Measurements from ENCODE around the gene SPINDOC.

SPINDOC gene

GRCh38 chr11:63816732-63817131 is 3.5 kb downstream of the SPINDOC start:
- no peak for ATAC-seq
- TF ChIP-seq ZC3H10 (CRISPR knock-in tag; IDR thresholded peaks at IDR 0.05) (no peak), PPARA (CRISPR knock-in tag; IDR thresholded peaks at IDR 0.05; ENCODE audit: borderline replicate concordance) (no peak)

DNA sequence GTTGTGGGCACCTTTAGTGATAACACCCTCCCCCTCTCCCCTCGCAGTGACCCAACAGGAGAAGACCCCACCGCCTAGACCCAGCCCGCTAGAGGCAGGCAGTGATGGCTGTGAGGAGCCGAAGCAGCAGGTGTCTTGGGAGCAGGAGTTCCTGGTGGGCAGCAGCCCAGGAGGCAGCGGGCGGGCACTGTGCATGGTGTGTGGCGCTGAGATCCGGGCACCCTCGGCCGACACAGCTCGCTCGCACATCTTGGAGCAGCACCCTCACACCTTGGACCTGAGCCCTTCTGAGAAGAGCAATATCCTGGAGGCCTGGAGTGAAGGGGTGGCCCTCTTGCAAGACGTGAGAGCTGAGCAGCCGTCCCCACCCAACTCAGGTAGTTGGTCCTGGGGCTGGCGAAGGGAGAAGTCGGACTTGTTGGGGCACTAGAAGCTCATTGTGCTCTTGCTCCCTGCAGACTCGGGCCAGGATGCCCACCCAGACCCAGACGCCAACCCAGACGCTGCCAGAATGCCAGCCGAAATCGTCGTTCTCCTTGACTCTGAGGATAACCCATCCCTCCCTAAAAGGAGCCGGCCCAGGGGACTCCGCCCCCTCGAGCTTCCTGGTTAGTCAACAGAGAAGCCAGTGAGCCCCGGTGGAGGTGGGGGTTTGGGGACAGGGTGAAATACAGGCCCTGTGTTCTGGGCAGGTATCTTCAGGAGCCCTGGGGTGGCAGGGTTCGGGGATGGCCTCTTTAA is 4.7 kb downstream of the SPINDOC start:
- TF ChIP-seq, protein P1, sequence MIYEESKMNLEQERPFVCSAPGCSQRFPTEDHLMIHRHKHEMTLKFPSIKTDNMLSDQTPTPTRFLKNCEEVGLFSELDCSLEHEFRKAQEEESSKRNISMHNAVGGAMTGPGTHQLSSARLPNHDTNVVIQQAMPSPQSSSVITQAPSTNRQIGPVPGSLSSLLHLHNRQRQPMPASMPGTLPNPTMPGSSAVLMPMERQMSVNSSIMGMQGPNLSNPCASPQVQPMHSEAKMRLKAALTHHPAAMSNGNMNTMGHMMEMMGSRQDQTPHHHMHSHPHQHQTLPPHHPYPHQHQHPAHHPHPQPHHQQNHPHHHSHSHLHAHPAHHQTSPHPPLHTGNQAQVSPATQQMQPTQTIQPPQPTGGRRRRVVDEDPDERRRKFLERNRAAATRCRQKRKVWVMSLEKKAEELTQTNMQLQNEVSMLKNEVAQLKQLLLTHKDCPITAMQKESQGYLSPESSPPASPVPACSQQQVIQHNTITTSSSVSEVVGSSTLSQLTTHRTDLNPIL (CRISPR knock-in tag; IDR thresholded peaks at IDR 0.05; ENCODE audit: low read depth): no peak
- TF ChIP-seq SNAI2 (CRISPR knock-in tag; IDR thresholded peaks at IDR 0.05) (no peak), CSDC2 (CRISPR knock-in tag; IDR thresholded peaks at IDR 0.05) (no peak), BACH2 (CRISPR knock-in tag; IDR thresholded peaks at IDR 0.05; ENCODE audit: borderline replicate concordance) (no peak), ZNF8 (CRISPR knock-in tag; IDR thresholded peaks at IDR 0.05) (no peak), TCF4 (CRISPR knock-in tag; IDR thresholded peaks at IDR 0.05; ENCODE audit: borderline replicate concordance) (no peak), ZNF70 (CRISPR knock-in tag; IDR thresholded peaks at IDR 0.05) (no peak), ZC3H10 (CRISPR knock-in tag; IDR thresholded peaks at IDR 0.05) (no peak), PPARA (CRISPR knock-in tag; IDR thresholded peaks at IDR 0.05; ENCODE audit: borderline replicate concordance) (no peak), GLIS3 (CRISPR knock-in tag; IDR thresholded peaks at IDR 0.05) (no peak), ISL1 (CRISPR knock-in tag; IDR thresholded peaks at IDR 0.05) (no peak), ZFP3 (CRISPR knock-in tag; IDR thresholded peaks at IDR 0.05) (no peak), ZFP30 (CRISPR knock-in tag; IDR thresholded peaks at IDR 0.05) (no peak), ESRRG (CRISPR knock-in tag; IDR thresholded peaks at IDR 0.05) (no peak), OSR1 (CRISPR knock-in tag; IDR thresholded peaks at IDR 0.05) (no peak), PATZ1 (CRISPR knock-in tag; IDR thresholded peaks at IDR 0.05; ENCODE audit: borderline replicate concordance) (no peak), TOX (CRISPR knock-in tag; IDR thresholded peaks at IDR 0.05; ENCODE audit: borderline replicate concordance) (no peak), ARNTL (CRISPR knock-in tag; IDR thresholded peaks at IDR 0.05; ENCODE audit: borderline replicate concordance, low read depth) (no peak)
- TF ChIP-seq, protein P2, sequence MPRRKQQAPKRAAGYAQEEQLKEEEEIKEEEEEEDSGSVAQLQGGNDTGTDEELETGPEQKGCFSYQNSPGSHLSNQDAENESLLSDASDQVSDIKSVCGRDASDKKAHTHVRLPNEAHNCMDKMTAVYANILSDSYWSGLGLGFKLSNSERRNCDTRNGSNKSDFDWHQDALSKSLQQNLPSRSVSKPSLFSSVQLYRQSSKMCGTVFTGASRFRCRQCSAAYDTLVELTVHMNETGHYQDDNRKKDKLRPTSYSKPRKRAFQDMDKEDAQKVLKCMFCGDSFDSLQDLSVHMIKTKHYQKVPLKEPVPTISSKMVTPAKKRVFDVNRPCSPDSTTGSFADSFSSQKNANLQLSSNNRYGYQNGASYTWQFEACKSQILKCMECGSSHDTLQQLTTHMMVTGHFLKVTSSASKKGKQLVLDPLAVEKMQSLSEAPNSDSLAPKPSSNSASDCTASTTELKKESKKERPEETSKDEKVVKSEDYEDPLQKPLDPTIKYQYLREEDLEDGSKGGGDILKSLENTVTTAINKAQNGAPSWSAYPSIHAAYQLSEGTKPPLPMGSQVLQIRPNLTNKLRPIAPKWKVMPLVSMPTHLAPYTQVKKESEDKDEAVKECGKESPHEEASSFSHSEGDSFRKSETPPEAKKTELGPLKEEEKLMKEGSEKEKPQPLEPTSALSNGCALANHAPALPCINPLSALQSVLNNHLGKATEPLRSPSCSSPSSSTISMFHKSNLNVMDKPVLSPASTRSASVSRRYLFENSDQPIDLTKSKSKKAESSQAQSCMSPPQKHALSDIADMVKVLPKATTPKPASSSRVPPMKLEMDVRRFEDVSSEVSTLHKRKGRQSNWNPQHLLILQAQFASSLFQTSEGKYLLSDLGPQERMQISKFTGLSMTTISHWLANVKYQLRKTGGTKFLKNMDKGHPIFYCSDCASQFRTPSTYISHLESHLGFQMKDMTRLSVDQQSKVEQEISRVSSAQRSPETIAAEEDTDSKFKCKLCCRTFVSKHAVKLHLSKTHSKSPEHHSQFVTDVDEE (CRISPR knock-in tag; IDR thresholded peaks at IDR 0.05): no peak
- no peak for ATAC-seq

DNA sequence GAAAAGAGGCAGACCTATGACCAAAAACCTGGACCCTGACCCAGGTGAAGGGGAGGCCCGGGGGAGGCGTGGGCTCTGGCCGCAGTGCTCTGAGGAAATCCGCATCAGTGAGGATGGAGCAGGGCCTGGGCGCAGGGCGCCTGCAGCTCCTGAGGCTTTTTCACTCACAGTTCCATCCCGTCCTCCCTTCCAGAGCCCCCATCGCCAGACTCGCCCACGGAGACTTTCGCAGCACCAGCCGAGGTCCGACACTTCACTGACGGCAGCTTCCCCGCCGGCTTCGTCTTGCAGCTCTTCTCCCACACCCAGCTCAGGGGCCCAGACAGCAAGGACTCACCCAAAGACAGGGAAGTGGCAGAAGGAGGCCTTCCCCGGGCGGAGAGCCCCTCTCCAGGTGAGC is 5.4 kb downstream of the SPINDOC start:
- TF ChIP-seq TCF4 (CRISPR knock-in tag; IDR thresholded peaks at IDR 0.05; ENCODE audit: borderline replicate concordance) (no peak), BACH2 (CRISPR knock-in tag; IDR thresholded peaks at IDR 0.05; ENCODE audit: borderline replicate concordance) (no peak), TOX (CRISPR knock-in tag; IDR thresholded peaks at IDR 0.05; ENCODE audit: borderline replicate concordance) (no peak), POU6F1 (CRISPR knock-in tag; IDR thresholded peaks at IDR 0.05; ENCODE audit: borderline replicate concordance, low read depth) (no peak), PPARA (CRISPR knock-in tag; IDR thresholded peaks at IDR 0.05; ENCODE audit: borderline replicate concordance) (no peak), ZNF70 (CRISPR knock-in tag; IDR thresholded peaks at IDR 0.05) (no peak), CSDC2 (CRISPR knock-in tag; IDR thresholded peaks at IDR 0.05) (no peak), ARNTL (CRISPR knock-in tag; IDR thresholded peaks at IDR 0.05; ENCODE audit: borderline replicate concordance, low read depth) (no peak)
- TF ChIP-seq, protein P1 (CRISPR knock-in tag; IDR thresholded peaks at IDR 0.05; ENCODE audit: low read depth): no peak
- TF ChIP-seq, protein P3, sequence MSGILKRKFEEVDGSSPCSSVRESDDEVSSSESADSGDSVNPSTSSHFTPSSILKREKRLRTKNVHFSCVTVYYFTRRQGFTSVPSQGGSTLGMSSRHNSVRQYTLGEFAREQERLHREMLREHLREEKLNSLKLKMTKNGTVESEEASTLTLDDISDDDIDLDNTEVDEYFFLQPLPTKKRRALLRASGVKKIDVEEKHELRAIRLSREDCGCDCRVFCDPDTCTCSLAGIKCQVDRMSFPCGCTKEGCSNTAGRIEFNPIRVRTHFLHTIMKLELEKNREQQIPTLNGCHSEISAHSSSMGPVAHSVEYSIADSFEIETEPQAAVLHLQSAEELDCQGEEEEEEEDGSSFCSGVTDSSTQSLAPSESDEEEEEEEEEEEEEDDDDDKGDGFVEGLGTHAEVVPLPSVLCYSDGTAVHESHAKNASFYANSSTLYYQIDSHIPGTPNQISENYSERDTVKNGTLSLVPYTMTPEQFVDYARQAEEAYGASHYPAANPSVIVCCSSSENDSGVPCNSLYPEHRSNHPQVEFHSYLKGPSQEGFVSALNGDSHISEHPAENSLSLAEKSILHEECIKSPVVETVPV (CRISPR knock-in tag; IDR thresholded peaks at IDR 0.05): no peak
- TF ChIP-seq, protein P2 (CRISPR knock-in tag; IDR thresholded peaks at IDR 0.05): no peak
- no peak for ATAC-seq
